ENCODE data around the gene MATN1.

- no peak for TF ChIP-seq CTCF (IDR thresholded peaks at IDR 0.05; ENCODE audit: poor library complexity)
- no peak for TF ChIP-seq EZH2 (IDR thresholded peaks at IDR 0.05; ENCODE audit: borderline replicate concordance)
- no peak for TF ChIP-seq EZH2phosphoT487 (IDR thresholded peaks at IDR 0.05; ENCODE audit: low read depth, severe bottlenecking, unreplicated experiment)
These were observed 8.8 kb downstream of the MATN1 start for GRCh38 chr1:30714536-30715090.
